Prostate gland (tissue), 2 donors: ENCODE results near the gene C1QA.

ENCODE experiments used
- POLR2A ChIP-seq: fragments of 450-650 bp; IDR thresholded peaks from one replicate; pipeline ENCODE4 v1.6.1; 2016; ENCODE audit warnings: antibody characterized with exemption, mild to moderate bottlenecking
- POLR2AphosphoS5 ChIP-seq: sonication (generic); formaldehyde crosslinking; IDR thresholded peaks from one replicate; pipeline ENCODE4 v1.6.1; 2017; ENCODE audit warnings: antibody characterized with exemption
- TF ChIP-seq, protein P1 (sequence below), 4 experiments: fragments of 200-600 bp in 2 of 4; fragments of 450-650 bp in 2 of 4; sonication (generic) in 2 of 4; IDR thresholded peaks; 1 replicate in 3 of 4; 2 replicates in 1 of 4; pipeline ENCODE4 v1.5.1; 2016 to 2019; ENCODE audit warnings: antibody characterized with exemption in 4 of 4, mild to moderate bottlenecking in 2 of 4, moderate library complexity in 2 of 4

DNA sequence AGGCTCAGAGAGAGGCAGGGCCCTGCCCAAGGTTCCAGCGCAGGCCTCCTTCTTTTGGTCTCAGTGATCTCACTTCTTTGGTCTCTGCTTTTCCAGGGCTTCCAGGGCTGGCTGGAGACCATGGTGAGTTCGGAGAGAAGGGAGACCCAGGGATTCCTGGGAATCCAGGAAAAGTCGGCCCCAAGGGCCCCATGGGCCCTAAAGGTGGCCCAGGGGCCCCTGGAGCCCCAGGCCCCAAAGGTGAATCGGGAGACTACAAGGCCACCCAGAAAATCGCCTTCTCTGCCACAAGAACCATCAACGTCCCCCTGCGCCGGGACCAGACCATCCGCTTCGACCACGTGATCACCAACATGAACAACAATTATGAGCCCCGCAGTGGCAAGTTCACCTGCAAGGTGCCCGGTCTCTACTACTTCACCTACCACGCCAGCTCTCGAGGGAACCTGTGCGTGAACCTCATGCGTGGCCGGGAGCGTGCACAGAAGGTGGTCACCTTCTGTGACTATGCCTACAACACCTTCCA, 24.4 kb downstream of the C1QA start:
- TF ChIP-seq, protein P1, sequence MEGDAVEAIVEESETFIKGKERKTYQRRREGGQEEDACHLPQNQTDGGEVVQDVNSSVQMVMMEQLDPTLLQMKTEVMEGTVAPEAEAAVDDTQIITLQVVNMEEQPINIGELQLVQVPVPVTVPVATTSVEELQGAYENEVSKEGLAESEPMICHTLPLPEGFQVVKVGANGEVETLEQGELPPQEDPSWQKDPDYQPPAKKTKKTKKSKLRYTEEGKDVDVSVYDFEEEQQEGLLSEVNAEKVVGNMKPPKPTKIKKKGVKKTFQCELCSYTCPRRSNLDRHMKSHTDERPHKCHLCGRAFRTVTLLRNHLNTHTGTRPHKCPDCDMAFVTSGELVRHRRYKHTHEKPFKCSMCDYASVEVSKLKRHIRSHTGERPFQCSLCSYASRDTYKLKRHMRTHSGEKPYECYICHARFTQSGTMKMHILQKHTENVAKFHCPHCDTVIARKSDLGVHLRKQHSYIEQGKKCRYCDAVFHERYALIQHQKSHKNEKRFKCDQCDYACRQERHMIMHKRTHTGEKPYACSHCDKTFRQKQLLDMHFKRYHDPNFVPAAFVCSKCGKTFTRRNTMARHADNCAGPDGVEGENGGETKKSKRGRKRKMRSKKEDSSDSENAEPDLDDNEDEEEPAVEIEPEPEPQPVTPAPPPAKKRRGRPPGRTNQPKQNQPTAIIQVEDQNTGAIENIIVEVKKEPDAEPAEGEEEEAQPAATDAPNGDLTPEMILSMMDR (IDR thresholded peaks at IDR 0.05) = no peak
- TF ChIP-seq POLR2AphosphoS5 (no peak), POLR2A (no peak)
